ENCODE measurements around the gene BCL2L14.
"Not testable (repeated sequence)": the region's sequence is repeated elsewhere in the genome, so short reads cannot be mapped to it uniquely, and the experiment has no call there.

BCL2L14 gene

GRCh38 chr12:12094481-12094880 is 23.7 kb downstream of the BCL2L14 start:
- 0 out of 2 replicates have a peak overlapping the region, but pooled peaks have one; percentile 3 for H3K27ac ChIP-seq
- TF ChIP-seq CTCF (conservative IDR thresholded peaks at IDR 0.05) = no peak

- no peak for TF ChIP-seq CTCF (conservative IDR thresholded peaks at IDR 0.05)
- 0 out of 2 replicates have a peak overlapping the region, but pooled peaks have one; percentile 3 for H3K27ac ChIP-seq
Observed at GRCh38 chr12:12095021-12095420, 24.3 kb downstream of the BCL2L14 start.

GRCh38 chr12:12097891-12098690 is 27.4 kb downstream of the BCL2L14 start:
- no peak overlapping the region for H3K27ac ChIP-seq
- TF ChIP-seq CTCF (conservative IDR thresholded peaks at IDR 0.05) = no peak

- H3K27ac ChIP-seq = no peak overlapping the region
- no peak for TF ChIP-seq CTCF (conservative IDR thresholded peaks at IDR 0.05)
Observed at GRCh38 chr12:12098691-12099015, 27.9 kb downstream of the BCL2L14 start.

GRCh38 chr12:12099102-12099501 is 28.4 kb downstream of the BCL2L14 start:
- no peak for TF ChIP-seq CTCF (conservative IDR thresholded peaks at IDR 0.05)
- H3K27ac ChIP-seq = no peak overlapping the region

GRCh38 chr12:12107678-12108077 is 36.9 kb downstream of the BCL2L14 start:
- TF ChIP-seq CTCF (conservative IDR thresholded peaks at IDR 0.05) = no peak
- H3K27ac ChIP-seq = no peak overlapping the region

- TF ChIP-seq CTCF (conservative IDR thresholded peaks at IDR 0.05) = no peak
Observed at GRCh38 chr12:12108441-12109058, 37.8 kb downstream of the BCL2L14 start.

GRCh38 chr12:12110923-12111555 is 40.3 kb downstream of the BCL2L14 start:
- not testable (repeated sequence) for H3K27ac ChIP-seq

More at GRCh38 chr12:12108441-12109058, 37.8 kb downstream of the BCL2L14 start:
- no peak overlapping the region for H3K27ac ChIP-seq

Measured in VCaP (cell line).